ENCODE measurements around the gene NFIA. TPM values are rescaled to one million over a fixed set of nuclear protein-coding genes. Genes with fewer than 3 reads are reported as not detected.
A peak's percentile ranks its signal among the peaks of the same experiment; 100 is the strongest.

The NFIA gene
- total RNA-seq, 1 donor from 2014 or later = 9.3 TPM

GRCh38 chr1:61294930-61295329 lies 212.6 kb downstream of the NFIA start:
- DNase-seq (ENCODE audit: low read depth, low spot score) = no peak

GRCh38 chr1:61295818-61296537 lies 213.6 kb downstream of the NFIA start:
- DNase-seq (ENCODE audit: low read depth, low spot score) = no peak

- no peak for DNase-seq (ENCODE audit: low read depth, low spot score)
Observed at GRCh38 chr1:61297887-61298286, 215.5 kb downstream of the NFIA start.

GRCh38 chr1:61299463-61299862 lies 217.1 kb downstream of the NFIA start:
- no peak for DNase-seq (ENCODE audit: low read depth, low spot score)

GRCh38 chr1:61300899-61301298 lies 218.5 kb downstream of the NFIA start:
- DNase-seq (ENCODE audit: low read depth, low spot score) = no peak

GRCh38 chr1:61301824-61302657 lies 219.7 kb downstream of the NFIA start:
- DNase-seq (ENCODE audit: low read depth, low spot score) = no peak

- no peak for DNase-seq (ENCODE audit: low read depth, low spot score)
Observed at GRCh38 chr1:61307422-61308142, 225.2 kb downstream of the NFIA start.

- DNase-seq (ENCODE audit: low read depth, low spot score) = no peak
Observed at GRCh38 chr1:61310057-61310456, 227.7 kb downstream of the NFIA start.

GRCh38 chr1:61310538-61310937 lies 228.2 kb downstream of the NFIA start:
- no peak for DNase-seq (ENCODE audit: low read depth, low spot score)

GRCh38 chr1:61313906-61314422 lies 231.6 kb downstream of the NFIA start:
- DNase-seq (ENCODE audit: low read depth, low spot score) = no peak

GRCh38 chr1:61315011-61315410 lies 232.7 kb downstream of the NFIA start:
- no peak for DNase-seq (ENCODE audit: low read depth, low spot score)

- DNase-seq (ENCODE audit: low read depth, low spot score) = no peak
Observed at GRCh38 chr1:61316493-61316892, 234.1 kb downstream of the NFIA start.

- DNase-seq (ENCODE audit: low read depth, low spot score) = peak; percentile 66
Observed at GRCh38 chr1:61318319-61319125, 236.2 kb downstream of the NFIA start.

- DNase-seq (ENCODE audit: low read depth, low spot score) = no peak
Observed at GRCh38 chr1:61320575-61320974, 238.2 kb downstream of the NFIA start.

- no peak for DNase-seq (ENCODE audit: low read depth, low spot score)
Observed at GRCh38 chr1:61322008-61322744, 239.8 kb downstream of the NFIA start.

- DNase-seq (ENCODE audit: low read depth, low spot score) = no peak
Observed at GRCh38 chr1:61322769-61323168, 240.4 kb downstream of the NFIA start.

- no peak for DNase-seq (ENCODE audit: low read depth, low spot score)
Observed at GRCh38 chr1:61323681-61324328, 241.4 kb downstream of the NFIA start.

- DNase-seq (ENCODE audit: low read depth, low spot score) = no peak
Observed at GRCh38 chr1:61326713-61327112, 244.4 kb downstream of the NFIA start.

GRCh38 chr1:61327436-61327835 lies 245.1 kb downstream of the NFIA start:
- no peak for DNase-seq (ENCODE audit: low read depth, low spot score)

GRCh38 chr1:61329556-61329955 lies 247.2 kb downstream of the NFIA start:
- DNase-seq (ENCODE audit: low read depth, low spot score) = no peak

All from pulmonary artery endothelial cell (primary cell).